NB4 (cell line): ENCODE measurements around the gene FKBP11.

Source experiments
- MYC ChIP-seq: IDR thresholded peaks from 2 replicates; pipeline ENCODE4 v1.6.1; 2011; ENCODE audit warnings: low read depth, low read length
- POLR2A ChIP-seq: IDR thresholded peaks from 2 replicates; pipeline ENCODE4 v1.6.1; 2011; ENCODE audit warnings: mild to moderate bottlenecking; ENCODE audit not compliant: insufficient read length; ENCODE audit errors: extremely low read depth
- TF ChIP-seq, protein P1 (sequence below): IDR thresholded peaks from one replicate; pipeline ENCODE4 v1.5.1; 2012; ENCODE audit warnings: low read depth, low read length

GRCh38 chr12:48894271-48894670 lies 31.0 kb downstream of the FKBP11 start:
- TF ChIP-seq, protein P1, sequence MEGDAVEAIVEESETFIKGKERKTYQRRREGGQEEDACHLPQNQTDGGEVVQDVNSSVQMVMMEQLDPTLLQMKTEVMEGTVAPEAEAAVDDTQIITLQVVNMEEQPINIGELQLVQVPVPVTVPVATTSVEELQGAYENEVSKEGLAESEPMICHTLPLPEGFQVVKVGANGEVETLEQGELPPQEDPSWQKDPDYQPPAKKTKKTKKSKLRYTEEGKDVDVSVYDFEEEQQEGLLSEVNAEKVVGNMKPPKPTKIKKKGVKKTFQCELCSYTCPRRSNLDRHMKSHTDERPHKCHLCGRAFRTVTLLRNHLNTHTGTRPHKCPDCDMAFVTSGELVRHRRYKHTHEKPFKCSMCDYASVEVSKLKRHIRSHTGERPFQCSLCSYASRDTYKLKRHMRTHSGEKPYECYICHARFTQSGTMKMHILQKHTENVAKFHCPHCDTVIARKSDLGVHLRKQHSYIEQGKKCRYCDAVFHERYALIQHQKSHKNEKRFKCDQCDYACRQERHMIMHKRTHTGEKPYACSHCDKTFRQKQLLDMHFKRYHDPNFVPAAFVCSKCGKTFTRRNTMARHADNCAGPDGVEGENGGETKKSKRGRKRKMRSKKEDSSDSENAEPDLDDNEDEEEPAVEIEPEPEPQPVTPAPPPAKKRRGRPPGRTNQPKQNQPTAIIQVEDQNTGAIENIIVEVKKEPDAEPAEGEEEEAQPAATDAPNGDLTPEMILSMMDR: no peak
- TF ChIP-seq MYC (no peak), POLR2A (no peak)
